Measurements from ENCODE around the gene TICRR.

- TF ChIP-seq CTCF (IDR thresholded peaks at IDR 0.05), result no peak
- no peak for TF ChIP-seq POLR2A (IDR thresholded peaks at IDR 0.05)
- TF ChIP-seq EP300 (IDR thresholded peaks at IDR 0.05), result no peak
These were observed 79.1 kb downstream of the TICRR start for GRCh38 chr15:89654301-89654761.

All from ovary (tissue), 3 donors.